ENCODE measurements around the gene FOXO4.

Gene FOXO4

DNA sequence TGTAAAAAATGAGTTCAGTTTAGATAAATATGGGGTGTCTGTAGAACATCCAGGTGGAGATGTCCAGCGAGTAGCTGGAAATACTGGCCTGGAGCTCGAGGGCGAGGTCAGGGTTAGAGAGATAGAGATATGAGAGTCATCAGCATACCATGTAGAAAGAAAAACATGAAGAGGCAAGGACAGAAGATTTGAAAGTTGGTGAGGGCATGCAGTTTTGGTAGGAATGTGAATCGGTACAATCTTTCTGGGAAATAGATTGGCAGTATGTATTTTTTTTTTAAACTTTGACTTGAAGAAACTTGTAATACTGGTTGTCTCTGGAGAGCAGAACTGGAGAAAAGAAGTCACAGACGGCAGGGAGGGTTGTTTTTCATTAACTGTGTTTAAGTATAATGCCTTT lies 25.1 kb upstream of the FOXO4 start:
- H3K27me3 ChIP-seq (ENCODE audit: control insufficient read depth, insufficient read depth, low read length): no peaks in the 10 kb centered on the region

DNA sequence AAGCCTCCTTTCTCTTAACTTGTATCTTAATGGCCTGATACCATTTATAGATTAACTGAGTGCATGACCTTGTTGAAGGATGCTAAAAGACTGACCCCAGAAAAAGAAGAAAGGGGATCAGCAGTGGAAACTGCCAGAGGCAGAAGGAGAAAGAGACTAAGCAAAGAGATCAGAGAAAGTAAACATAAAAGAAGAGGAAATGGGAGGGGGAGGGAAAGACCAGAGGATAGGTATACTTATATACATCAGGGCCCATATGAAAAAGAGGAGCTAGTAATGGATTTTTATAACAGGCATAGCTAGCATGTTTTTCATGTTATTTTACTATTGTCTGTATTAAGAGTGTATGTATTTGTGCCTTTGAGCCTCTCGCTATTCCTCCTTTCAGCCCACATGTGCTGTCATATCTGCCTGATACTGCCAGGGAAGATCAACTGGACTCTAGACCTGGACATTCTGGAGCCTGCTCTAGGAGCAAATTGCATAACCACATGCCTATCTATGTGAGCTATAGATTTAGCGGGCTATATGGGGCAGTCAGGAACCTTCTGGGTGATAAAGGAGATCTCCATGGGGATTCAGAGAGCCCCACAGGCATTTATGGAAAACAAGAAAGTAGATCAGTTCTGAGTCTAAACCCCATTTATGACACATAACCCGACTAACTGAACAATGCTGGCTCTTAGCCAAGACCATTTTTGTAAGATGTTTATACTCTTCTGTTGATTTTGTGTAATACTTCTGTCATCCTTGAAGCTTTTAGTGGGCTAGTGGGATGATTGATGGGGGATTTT lies 14.1 kb upstream of the FOXO4 start:
- no peaks in the 10 kb centered on the region for H3K27me3 ChIP-seq (ENCODE audit: control insufficient read depth, insufficient read depth, low read length)
- no peak for DNase-seq (ENCODE audit: low read depth, low spot score)
- H3K36me3 ChIP-seq (ENCODE audit: control insufficient read depth, insufficient read depth, low read length): no peaks in the 10 kb centered on the region
- no peaks in the 10 kb centered on the region for H3K4me1 ChIP-seq (ENCODE audit: control insufficient read depth, insufficient read depth, low read length)
- H3K4me3 ChIP-seq (ENCODE audit: low read length): no peak overlapping the region
- no peaks in the 10 kb centered on the region for H3K9me3 ChIP-seq (ENCODE audit: control insufficient read depth, insufficient read depth, low read length)
- no CpG with 5 or more reads among the region's 3 CpGs for WGBS (ENCODE audit: insufficient coverage, insufficient read length)
- H3K27ac ChIP-seq (ENCODE audit: low read length): no peak overlapping the region

More for the DNA sequence above, 25.1 kb upstream of the FOXO4 start:
- DNase-seq (ENCODE audit: low read depth, low spot score): no peak
- Histone ChIP-seq H3K36me3 (ENCODE audit: control insufficient read depth, insufficient read depth, low read length) (no peaks in the 10 kb centered on the region), H3K9me3 (ENCODE audit: control insufficient read depth, insufficient read depth, low read length) (no peaks in the 10 kb centered on the region), H3K27ac (ENCODE audit: low read length) (no peak overlapping the region), H3K4me1 (ENCODE audit: control insufficient read depth, insufficient read depth, low read length) (no peaks in the 10 kb centered on the region; the same call in 1 of the 2 replicates), H3K4me3 (ENCODE audit: low read length) (no peak overlapping the region)
- WGBS (ENCODE audit: insufficient coverage, insufficient read length): no CpG with 5 or more reads among the region's 5 CpGs

GRCh38 chrX:71082124-71082647 lies 13.5 kb upstream of the FOXO4 start:
- no peaks in the 10 kb centered on the region for H3K36me3 ChIP-seq (ENCODE audit: control insufficient read depth, insufficient read depth, low read length)
- no peak overlapping the region for H3K4me3 ChIP-seq (ENCODE audit: low read length)
- WGBS (ENCODE audit: insufficient coverage, insufficient read length): no CpG with 5 or more reads among the region's 5 CpGs
- DNase-seq (ENCODE audit: low read depth, low spot score): no peak
- H3K27me3 ChIP-seq (ENCODE audit: control insufficient read depth, insufficient read depth, low read length): no peaks in the 10 kb centered on the region
- H3K4me1 ChIP-seq (ENCODE audit: control insufficient read depth, insufficient read depth, low read length): no peaks in the 10 kb centered on the region
- H3K27ac ChIP-seq (ENCODE audit: low read length): no peak overlapping the region
- no peaks in the 10 kb centered on the region for H3K9me3 ChIP-seq (ENCODE audit: control insufficient read depth, insufficient read depth, low read length)

GRCh38 chrX:71082822-71083221 lies 12.8 kb upstream of the FOXO4 start:
- no peaks in the 10 kb centered on the region for H3K27me3 ChIP-seq (ENCODE audit: control insufficient read depth, insufficient read depth, low read length)
- no peak overlapping the region for H3K27ac ChIP-seq (ENCODE audit: low read length)
- H3K36me3 ChIP-seq (ENCODE audit: control insufficient read depth, insufficient read depth, low read length): no peaks in the 10 kb centered on the region
- H3K9me3 ChIP-seq (ENCODE audit: control insufficient read depth, insufficient read depth, low read length): no peaks in the 10 kb centered on the region
- H3K4me3 ChIP-seq (ENCODE audit: low read length): no peak overlapping the region
- no peaks in the 10 kb centered on the region for H3K4me1 ChIP-seq (ENCODE audit: control insufficient read depth, insufficient read depth, low read length)
- no CpG with 5 or more reads among the region's 4 CpGs for WGBS (ENCODE audit: insufficient coverage, insufficient read length)
- DNase-seq (ENCODE audit: low read depth, low spot score): no peak

- Histone ChIP-seq H3K4me3 (ENCODE audit: low read length) (no peak overlapping the region), H3K9me3 (ENCODE audit: control insufficient read depth, insufficient read depth, low read length) (no peaks in the 10 kb centered on the region), H3K27ac (ENCODE audit: low read length) (no peak overlapping the region), H3K27me3 (ENCODE audit: control insufficient read depth, insufficient read depth, low read length) (no peaks in the 10 kb centered on the region), H3K36me3 (ENCODE audit: control insufficient read depth, insufficient read depth, low read length) (no peaks in the 10 kb centered on the region), H3K4me1 (ENCODE audit: control insufficient read depth, insufficient read depth, low read length) (no peaks in the 10 kb centered on the region)
- no peak for DNase-seq (ENCODE audit: low read depth, low spot score)
- WGBS (ENCODE audit: insufficient coverage, insufficient read length): no CpG with 5 or more reads among the region's 4 CpGs
These were observed 9.8 kb upstream of the FOXO4 start for GRCh38 chrX:71085900-71086299.

DNA sequence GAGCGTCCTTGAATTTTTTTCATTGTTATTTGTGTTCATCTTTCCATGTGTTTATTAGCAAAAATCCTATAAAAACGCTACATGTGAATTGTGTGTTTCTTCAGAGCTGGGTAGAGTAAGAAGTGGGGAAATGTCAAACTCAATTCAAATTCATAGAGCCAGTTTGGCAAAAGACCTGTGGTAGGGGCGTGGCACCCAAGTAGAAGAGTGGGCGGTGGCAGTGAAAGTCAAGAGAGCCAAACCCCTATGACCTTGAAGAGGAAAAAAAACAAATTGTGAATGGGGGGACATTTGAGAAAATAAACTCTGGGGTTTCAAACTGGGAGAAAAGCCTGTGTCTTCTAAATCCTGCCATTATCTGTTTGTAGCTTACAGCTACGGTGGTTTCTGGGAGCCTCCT lies 4.4 kb upstream of the FOXO4 start:
- Histone ChIP-seq H3K9me3 (ENCODE audit: control insufficient read depth, insufficient read depth, low read length) (no peaks in the 10 kb centered on the region), H3K4me3 (ENCODE audit: low read length) (no peak overlapping the region), H3K27me3 (ENCODE audit: control insufficient read depth, insufficient read depth, low read length) (no peaks in the 10 kb centered on the region), H3K4me1 (ENCODE audit: control insufficient read depth, insufficient read depth, low read length) (no peaks in the 10 kb centered on the region), H3K36me3 (ENCODE audit: control insufficient read depth, insufficient read depth, low read length) (no peaks in the 10 kb centered on the region), H3K27ac (ENCODE audit: low read length) (no peak overlapping the region)
- DNase-seq (ENCODE audit: low read depth, low spot score): no peak
- WGBS (ENCODE audit: insufficient coverage, insufficient read length): no CpG with 5 or more reads among the region's 5 CpGs

- peaks cover 4% of the 10 kb centered on the region; the same call in 1 of the 2 replicates for H3K4me1 ChIP-seq (ENCODE audit: control insufficient read depth, insufficient read depth, low read length)
- no peak for DNase-seq (ENCODE audit: low read depth, low spot score)
- no peaks in the 10 kb centered on the region for H3K27me3 ChIP-seq (ENCODE audit: control insufficient read depth, insufficient read depth, low read length)
- H3K36me3 ChIP-seq (ENCODE audit: control insufficient read depth, insufficient read depth, low read length): no peaks in the 10 kb centered on the region
- peak overlapping the region; percentile 73; the same call in 1 of the 2 replicates for H3K4me3 ChIP-seq (ENCODE audit: low read length)
- no peaks in the 10 kb centered on the region for H3K9me3 ChIP-seq (ENCODE audit: control insufficient read depth, insufficient read depth, low read length)
- H3K27ac ChIP-seq (ENCODE audit: low read length): no peak overlapping the region
- WGBS (ENCODE audit: insufficient coverage, insufficient read length): no CpG with 5 or more reads among the region's 6 CpGs
These were observed 618 bp upstream of the FOXO4 start for GRCh38 chrX:71095033-71095432.

DNA sequence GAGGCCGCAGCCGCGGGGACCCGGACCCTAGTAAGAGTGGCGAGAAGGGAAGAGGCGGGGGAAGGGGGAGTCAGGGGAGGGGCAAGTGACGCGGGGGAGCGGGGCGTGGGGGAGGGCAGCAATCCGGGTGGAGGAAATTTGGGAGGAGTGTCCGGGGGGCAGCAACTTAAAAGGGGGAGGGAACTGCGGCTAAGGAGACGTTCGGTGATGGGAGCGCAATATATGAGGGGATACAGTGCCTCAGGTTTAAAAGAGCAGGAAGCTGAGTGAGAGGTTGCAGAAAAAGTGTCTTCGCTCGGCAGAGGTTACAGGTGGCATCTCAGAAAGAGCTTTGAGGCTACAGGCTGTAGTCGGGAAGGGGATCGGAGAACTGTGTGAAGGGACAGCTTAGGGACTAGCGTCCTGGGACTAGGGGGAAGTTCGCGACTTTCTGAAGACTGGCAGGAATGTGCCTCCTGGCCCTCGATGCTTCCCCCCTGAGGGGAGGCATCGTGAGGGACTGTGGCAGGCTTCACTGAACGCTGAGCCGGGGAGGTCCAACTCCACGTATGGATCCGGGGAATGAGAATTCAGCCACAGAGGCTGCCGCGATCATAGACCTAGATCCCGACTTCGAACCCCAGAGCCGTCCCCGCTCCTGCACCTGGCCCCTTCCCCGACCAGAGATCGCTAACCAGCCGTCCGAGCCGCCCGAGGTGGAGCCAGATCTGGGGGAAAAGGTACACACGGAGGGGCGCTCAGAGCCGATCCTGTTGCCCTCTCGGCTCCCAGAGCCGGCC lies 519 bp downstream of the FOXO4 start:
- H3K27me3 ChIP-seq (ENCODE audit: control insufficient read depth, insufficient read depth, low read length): no peaks in the 10 kb centered on the region
- H3K36me3 ChIP-seq (ENCODE audit: control insufficient read depth, insufficient read depth, low read length): no peaks in the 10 kb centered on the region
- DNase-seq (ENCODE audit: low read depth, low spot score): no peak
- peaks cover 4% of the 10 kb centered on the region; the same call in 1 of the 2 replicates for H3K4me1 ChIP-seq (ENCODE audit: control insufficient read depth, insufficient read depth, low read length)
- peak overlapping the region; percentile 73; the same call in 1 of the 2 replicates for H3K4me3 ChIP-seq (ENCODE audit: low read length)
- no CpG with 5 or more reads among the region's 46 CpGs for WGBS (ENCODE audit: insufficient coverage, insufficient read length)
- no peaks in the 10 kb centered on the region for H3K9me3 ChIP-seq (ENCODE audit: control insufficient read depth, insufficient read depth, low read length)
- no peak overlapping the region for H3K27ac ChIP-seq (ENCODE audit: low read length)

- Histone ChIP-seq H3K27ac (ENCODE audit: low read length) (no peak overlapping the region), H3K27me3 (ENCODE audit: control insufficient read depth, insufficient read depth, low read length) (no peaks in the 10 kb centered on the region), H3K4me1 (ENCODE audit: control insufficient read depth, insufficient read depth, low read length) (peaks cover 4% of the 10 kb centered on the region; the same call in 1 of the 2 replicates), H3K4me3 (ENCODE audit: low read length) (peak overlapping the region; percentile 73; the same call in 1 of the 2 replicates), H3K36me3 (ENCODE audit: control insufficient read depth, insufficient read depth, low read length) (no peaks in the 10 kb centered on the region), H3K9me3 (ENCODE audit: control insufficient read depth, insufficient read depth, low read length) (no peaks in the 10 kb centered on the region)
- no CpG with 5 or more reads among the region's 9 CpGs for WGBS (ENCODE audit: insufficient coverage, insufficient read length)
- no peak for DNase-seq (ENCODE audit: low read depth, low spot score)
These were observed 1.0 kb downstream of the FOXO4 start for GRCh38 chrX:71096760-71097032.

- no peaks in the 10 kb centered on the region for H3K36me3 ChIP-seq (ENCODE audit: control insufficient read depth, insufficient read depth, low read length)
- DNase-seq (ENCODE audit: low read depth, low spot score): no peak
- H3K4me3 ChIP-seq (ENCODE audit: low read length): no peak overlapping the region
- H3K4me1 ChIP-seq (ENCODE audit: control insufficient read depth, insufficient read depth, low read length): peaks cover 4% of the 10 kb centered on the region; the same call in 1 of the 2 replicates
- no peak overlapping the region for H3K27ac ChIP-seq (ENCODE audit: low read length)
- H3K9me3 ChIP-seq (ENCODE audit: control insufficient read depth, insufficient read depth, low read length): no peaks in the 10 kb centered on the region
- WGBS (ENCODE audit: insufficient coverage, insufficient read length): no CpG with 5 or more reads among the region's 2 CpGs
- no peaks in the 10 kb centered on the region for H3K27me3 ChIP-seq (ENCODE audit: control insufficient read depth, insufficient read depth, low read length)
These were observed 2.7 kb downstream of the FOXO4 start for GRCh38 chrX:71098302-71098701.
